Measurements from ENCODE around the gene NFE2L1. TPM values are rescaled to one million over a fixed set of nuclear protein-coding genes. Genes with fewer than 3 reads are reported as not detected.

Gene NFE2L1
- total and polyA plus RNA-seq, 9 of the 15 experiments (the other 6 are each of a cell fraction or from before 2014, with no cell fraction given), result 2.0 to 68.6 (median 39.7) TPM

- no peak for TF ChIP-seq CHD7 (IDR thresholded peaks at IDR 0.05; ENCODE audit: low read depth, low read length)
- TF ChIP-seq BACH1 (tag; IDR thresholded peaks at IDR 0.05), result no peak
- TF ChIP-seq, protein P1, sequence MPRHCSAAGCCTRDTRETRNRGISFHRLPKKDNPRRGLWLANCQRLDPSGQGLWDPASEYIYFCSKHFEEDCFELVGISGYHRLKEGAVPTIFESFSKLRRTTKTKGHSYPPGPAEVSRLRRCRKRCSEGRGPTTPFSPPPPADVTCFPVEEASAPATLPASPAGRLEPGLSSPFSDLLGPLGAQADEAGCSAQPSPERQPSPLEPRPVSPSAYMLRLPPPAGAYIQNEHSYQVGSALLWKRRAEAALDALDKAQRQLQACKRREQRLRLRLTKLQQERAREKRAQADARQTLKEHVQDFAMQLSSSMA (CRISPR knock-in tag; IDR thresholded peaks at IDR 0.05), result no peak
- TF ChIP-seq MAFK (IDR thresholded peaks at IDR 0.05; ENCODE audit: low read length), result no peak
- no peak for TF ChIP-seq TGIF2 (CRISPR knock-in tag; IDR thresholded peaks at IDR 0.05)
- TF ChIP-seq ZNF444 (CRISPR knock-in tag; IDR thresholded peaks at IDR 0.05), result no peak
- TF ChIP-seq HNRNPLL (IDR thresholded peaks at IDR 0.05; ENCODE audit: low read depth, low read length, poor library complexity, severe bottlenecking), result no peak
- TF ChIP-seq CREBBP (IDR thresholded peaks at IDR 0.05; ENCODE audit: low read depth, low read length), result no peak
- TF ChIP-seq CUX1 (CRISPR knock-in tag; IDR thresholded peaks at IDR 0.05), result no peak
- TF ChIP-seq PHB2 (IDR thresholded peaks at IDR 0.05; ENCODE audit: low read depth), result no peak
- peak; percentile 55 for TF ChIP-seq ETV1 (tag; conservative IDR thresholded peaks at IDR 0.05; ENCODE audit: low read depth)
Measured at GRCh38 chr17:48014595-48015111, 33.5 kb upstream of the NFE2L1 start (continued).
